GM19455 (cell line): ENCODE measurements around the gene LRRC4C.

Experiments
- ATAC-seq: cut with Tn5 transposase; IDR thresholded peaks from one replicate; pipeline ENCODE4 v1.9.1; 2021; ENCODE audit not compliant: unreplicated experiment

LRRC4C gene

DNA sequence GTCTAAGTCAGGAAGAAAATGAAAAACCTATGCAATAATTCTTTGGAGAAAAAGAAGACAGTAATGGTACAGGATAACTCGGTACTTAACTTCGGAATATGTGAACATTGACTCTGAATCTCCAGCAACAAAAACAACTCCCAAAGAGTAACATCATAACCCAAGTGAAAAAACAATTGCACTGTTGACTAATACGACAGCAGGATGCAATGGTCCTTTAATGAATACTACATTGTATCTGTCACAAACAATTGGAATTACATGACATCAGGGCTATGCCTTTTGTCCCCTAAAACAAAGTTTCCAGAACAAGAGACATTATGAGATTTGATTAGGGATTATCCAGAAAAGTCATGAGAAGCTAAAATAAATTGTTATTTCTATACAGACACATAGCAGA is 1065.9 kb downstream of the LRRC4C start:
- ATAC-seq = no peak

DNA sequence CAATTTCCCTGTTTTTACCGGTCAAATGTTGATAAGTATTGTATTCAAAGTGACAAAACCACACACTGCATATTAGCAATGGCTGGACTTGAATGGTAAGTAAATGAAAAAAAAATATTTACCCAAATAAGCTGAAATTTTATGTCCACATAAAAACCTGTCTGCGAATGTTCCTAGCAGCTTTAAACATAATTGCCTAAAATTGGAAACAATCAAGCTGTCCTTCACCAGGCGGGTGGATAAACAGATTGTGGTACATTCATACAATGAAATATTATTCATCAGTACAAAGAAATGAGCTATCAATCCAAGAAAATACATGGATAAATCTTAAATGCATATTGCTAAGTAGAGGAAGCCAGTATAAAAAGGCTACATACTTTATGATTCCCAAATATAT is 1067.8 kb downstream of the LRRC4C start:
- ATAC-seq = no peak

DNA sequence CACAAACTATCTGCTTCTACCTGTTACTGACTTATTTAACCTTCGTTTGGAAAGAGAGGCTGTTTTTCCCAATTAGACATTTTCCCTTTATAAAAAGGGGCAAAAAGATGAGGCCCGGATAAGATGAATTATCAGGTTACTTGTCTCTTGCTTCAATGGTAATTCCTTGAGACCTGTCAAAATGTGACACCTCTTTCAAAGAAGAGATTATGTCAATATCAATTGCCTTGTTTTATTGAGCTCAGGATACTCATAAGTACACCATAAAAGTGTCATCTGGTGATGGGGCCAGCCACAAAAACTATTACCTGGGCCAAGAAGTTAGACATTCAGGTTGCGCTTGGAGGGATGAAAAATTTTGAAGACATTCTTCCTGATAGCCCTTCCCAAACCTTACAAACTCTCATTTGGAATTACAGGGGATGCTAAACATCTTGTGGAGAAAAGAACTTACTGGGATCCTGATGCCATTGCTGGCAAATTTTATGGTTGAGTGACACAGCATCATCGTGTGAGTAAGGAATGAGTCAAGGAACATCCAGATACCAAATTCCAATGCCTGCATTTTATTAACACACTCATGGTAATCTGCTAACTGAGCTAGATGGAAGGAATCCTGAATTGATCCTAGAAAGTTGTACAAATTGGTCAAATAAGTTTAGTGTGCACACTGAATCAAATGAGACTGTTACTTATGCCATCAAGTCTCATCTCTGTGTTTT is 1071.2 kb downstream of the LRRC4C start:
- ATAC-seq = no peak

DNA sequence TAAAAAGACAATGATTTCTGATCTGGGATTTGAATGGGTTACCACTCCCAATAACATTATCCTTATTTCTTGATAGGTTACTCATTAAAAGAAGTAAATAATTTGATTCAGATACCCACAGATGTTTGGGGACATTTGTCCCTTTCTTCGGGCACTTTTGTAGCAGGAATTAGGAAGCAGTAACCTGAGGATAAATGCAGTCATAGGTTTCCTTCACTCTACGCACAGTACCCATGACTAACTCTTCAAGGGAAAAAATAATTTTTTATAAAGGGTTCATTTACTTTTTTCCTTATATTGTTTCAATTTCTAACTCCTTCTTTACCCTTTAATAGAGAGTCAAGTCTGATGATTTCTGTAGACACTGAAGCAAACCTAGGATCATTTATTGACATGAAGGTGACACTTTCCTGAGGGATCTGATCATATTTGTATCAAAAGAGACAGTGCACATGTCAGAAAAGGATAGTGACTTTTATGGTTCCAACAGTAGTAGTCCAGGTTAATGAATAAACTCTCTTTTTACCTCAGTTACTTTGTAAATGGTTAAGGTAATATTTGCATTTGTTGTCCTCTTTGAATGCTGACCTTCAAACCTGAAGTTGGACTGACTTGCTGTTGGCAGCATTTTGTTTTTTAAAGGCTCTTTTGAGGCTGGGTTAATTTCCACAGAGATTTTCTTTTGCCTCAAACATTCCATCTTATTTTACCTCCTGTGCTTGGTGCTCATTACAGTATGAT is 1072.0 kb downstream of the LRRC4C start:
- ATAC-seq = no peak

DNA sequence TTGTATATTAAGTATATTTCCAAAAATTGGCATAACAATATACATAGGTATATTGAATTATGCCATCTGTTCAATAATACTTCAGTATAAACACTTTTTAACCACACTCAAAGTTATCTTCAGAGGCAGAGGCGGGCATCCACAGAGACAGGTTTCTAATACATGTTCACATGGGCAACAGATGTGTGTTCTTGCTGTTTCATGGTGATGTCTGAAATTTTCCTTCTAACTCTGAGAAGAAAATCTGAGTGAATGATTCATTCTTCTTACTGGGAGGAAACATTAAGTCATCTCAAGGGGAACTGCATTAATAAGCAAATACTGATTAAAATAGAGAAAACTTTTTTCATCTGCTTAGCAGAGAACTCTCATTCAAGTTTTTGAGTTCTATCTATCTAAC is 1074.5 kb downstream of the LRRC4C start:
- ATAC-seq = no peak

DNA sequence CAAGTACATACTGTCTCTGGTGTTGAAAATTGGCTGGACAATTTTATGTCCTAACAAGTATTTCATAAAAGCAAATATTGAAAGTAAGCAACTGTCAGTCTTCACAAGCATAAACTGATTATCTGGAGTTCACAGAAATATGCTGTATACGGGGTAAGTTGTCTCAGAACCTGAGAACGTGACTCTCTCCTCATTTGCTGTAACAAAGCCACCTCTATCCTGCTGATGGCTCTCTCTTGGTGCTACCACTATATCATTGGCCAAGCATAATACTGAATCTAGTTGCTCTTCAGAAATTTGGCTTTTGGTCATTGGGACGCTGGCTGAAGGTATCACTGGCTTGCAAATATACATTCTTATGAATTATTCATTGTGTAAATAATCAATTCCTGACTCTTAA is 1078.0 kb downstream of the LRRC4C start:
- no peak for ATAC-seq

DNA sequence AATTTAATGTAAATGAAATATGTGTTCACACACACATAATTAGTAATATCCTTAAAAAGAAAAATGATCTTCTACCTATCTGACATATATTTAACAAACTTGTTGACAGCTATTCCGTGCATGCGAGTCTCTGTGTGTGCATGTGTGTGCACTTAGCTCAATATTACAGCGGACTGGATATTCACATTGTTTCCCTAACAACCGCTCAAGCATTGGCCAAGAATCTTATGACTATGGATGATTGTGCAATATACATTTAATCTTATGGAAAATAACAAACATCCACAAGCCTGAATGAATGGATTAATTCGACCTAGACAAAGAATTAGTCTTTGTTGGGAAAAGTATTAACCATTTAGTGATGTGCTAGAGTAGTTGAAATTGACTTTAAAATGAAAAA is 1078.6 kb downstream of the LRRC4C start:
- no peak for ATAC-seq

DNA sequence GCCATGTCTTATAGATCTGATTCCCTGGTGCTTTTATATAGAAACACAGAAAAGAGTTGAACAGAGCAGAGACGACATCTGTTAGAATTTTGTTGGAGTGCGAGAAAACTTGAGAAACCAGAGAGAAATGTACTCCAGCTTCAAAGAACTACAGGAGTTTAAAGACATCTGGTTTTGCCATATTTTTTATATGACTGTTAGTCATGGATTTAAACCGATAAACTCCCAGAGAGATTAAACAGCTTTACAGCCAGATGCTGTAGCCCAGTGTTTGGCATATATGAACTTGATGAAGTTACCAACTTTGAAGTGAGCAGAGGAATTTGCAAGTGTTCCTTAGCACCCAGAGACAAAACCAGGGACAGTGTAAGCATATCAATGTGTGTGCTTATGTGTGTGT is 1083.1 kb downstream of the LRRC4C start:
- ATAC-seq = no peak

DNA sequence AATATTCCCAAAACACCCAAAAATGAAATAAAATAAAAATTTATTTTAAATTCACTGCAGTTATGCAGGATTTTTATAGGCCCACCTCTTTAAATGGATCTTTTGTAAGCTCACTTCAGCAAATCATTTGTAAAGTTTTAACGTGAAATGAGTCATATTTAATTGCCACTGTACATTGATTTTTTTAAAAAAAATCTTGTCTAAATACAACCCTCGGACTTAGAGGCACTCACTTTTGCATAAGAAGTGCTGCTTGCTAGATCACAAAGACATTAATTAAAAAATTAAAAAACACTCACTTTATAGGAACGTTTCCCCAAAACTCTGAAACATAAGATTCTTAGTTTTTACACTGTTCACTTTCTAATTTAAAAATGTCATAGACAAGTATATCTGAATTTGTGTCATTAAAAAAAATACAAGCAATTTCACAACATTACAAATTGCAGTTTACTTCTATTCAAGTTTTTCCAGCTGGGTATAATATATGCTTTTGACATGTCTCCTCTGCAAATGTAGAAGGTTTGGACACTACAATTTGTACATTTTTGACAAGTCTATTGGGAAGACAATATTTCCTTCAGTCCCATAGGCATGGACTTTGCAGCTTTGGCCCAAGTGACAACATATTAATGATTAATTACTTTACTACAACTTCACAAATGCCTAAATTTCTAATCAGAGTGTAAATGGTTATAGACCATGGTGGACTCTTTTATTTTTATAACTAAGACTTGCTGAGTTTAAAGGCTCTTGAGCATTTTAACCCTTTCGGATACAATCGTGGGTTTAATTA is 1088.4 kb downstream of the LRRC4C start:
- ATAC-seq = no peak

DNA sequence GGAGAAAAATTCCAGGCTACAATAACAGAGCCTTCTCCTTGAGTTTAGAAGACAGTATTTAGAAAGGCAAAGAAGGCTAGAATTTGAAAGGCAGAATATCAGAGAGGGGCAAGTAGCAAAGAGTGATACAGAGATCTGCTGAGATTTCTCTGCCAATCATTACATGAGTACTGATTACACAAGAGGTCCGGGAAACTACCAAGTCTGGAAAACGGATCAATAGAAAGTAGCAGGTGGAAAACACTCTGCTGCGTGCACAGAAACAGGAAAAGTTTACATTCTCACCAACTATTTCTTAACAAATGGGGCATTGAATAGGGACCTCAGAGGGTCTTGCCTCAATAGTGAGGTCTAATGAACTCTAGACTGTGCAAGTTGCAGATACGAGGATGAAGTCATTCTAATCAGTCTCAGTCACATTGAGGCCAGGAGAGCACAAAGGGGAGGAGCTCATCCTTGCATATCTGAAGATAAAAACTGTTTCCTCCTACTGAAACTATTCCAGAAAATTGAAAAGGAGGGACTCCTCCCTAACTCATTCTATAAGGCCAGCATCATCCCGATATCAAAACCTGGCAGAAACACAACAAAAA is 1099.2 kb downstream of the LRRC4C start:
- no peak for ATAC-seq

DNA sequence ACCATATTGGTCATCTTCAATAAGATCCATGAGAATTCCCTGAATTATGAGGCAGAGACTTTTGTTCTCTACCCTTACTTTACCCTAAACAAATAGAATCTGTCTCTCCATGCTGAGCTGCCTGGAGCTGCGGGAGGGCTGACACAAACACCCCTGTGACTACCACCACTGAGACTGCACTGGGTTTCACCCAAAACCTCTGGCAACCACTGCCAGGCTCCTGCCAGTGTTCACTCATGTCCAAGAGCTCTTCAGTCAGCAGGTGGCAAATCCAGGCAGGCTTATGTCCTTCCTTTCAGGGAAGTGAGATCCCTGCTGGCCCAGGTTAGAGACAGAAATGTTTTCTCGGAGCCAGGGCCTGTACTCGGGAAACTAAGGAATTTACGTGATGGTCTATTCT is 1105.3 kb downstream of the LRRC4C start:
- ATAC-seq = no peak

DNA sequence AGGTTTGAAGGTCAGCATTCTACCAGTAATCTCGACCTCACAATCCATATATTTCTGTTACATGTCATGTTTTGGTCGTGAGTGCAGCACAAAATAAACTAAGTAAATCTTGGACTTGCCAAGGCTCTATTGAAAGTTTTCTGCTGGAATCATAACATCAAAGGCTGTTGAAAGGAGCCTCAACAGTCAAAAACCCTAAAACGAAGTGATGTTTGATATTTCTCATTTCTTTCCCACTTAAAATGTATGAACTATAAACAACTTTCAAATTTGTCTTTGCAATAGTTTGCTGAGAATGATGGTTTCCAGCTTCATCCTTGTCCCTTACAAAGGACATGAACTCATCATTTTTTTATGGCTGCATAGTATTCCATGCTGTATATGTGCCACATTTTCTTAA is 1118.5 kb downstream of the LRRC4C start:
- ATAC-seq = no peak

DNA sequence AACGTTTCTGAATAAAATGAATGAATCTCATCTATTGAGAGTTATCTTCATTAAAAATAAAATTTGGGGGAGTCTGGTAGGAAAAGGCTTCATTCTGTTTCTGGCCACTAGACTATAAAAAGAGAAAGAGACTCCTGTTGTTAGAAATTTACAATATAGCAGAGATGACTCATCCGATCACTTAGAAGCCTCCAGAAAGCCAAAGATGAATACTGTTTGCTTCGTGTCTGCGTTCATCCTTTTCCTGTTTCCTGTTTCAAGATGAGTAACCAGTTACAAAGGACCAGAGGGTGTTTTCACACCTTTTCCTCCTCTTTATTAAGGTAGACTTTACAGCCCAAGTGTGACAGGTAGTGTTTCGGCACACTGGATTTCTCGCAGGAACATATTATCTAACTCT is 1120.7 kb downstream of the LRRC4C start:
- ATAC-seq = no peak

DNA sequence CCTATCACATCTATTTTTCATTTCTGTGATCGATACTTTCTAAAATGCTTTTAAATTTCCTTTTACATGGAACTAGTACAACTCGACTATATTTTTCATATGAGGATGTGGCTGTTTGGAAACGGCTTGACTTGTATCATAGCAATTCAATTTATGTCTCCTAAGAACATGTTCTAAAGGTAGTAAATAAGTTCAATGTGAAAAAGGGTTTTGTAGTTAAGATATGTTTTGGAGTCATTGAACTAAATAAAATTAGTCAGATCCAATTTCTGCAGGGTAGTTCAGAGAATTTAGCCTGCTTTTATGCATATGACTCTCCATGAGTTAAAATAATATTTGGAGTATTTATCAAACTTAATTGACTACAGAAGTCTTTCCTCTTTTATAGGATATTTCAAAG is 1121.4 kb downstream of the LRRC4C start:
- no peak for ATAC-seq

DNA sequence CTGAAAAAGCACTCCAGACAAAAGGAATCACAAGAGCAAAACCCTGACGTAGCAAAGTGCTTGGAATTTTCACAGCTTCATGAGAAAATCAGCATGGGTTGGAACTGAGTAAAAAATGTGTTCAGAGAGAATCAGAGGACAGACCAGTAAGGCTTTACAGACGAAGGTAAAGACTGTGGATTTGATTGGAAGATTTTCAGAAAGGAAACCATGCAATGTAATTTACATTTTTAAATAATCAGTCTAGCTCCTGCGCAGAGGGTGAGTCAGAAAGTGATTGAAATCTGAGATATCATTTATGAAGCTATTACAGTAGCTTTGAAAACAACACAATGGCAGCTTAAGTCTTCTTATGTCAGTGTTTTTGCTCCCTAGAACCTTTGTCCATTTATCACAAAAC is 1122.3 kb downstream of the LRRC4C start:
- no peak for ATAC-seq

DNA sequence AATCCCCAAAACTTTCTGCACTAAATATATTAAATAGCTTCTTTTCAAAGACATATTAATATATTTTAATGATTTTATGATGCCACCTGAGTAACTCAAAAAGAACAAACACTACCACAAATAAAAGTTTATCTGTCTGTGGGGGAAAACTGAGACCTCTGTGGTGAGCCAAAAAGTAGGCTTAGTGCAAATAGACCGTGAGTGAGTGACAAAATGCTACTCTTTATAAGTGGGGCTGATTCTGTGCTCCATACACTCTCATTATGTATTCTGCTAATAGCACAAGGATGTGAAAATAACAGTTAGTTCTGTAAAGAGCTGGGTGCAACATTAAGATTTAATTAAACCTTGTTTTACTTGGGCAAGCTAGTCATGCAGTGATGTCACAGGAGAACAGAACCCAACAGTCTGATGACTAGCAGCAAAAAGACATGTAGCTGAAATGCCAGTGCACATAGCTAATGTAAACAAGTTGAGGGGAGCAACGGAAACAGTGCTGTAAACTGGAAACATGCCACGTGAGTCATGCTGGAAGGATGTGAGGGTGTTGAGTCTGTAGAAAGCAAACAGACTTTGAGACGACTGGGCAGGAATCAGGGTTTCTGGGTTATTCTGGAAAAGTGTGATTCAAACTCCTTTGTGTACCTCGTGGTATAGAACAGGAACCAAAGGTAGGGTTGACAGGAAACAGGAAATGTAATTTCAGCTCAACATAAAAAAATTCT is 1130.4 kb downstream of the LRRC4C start:
- no peak for ATAC-seq

DNA sequence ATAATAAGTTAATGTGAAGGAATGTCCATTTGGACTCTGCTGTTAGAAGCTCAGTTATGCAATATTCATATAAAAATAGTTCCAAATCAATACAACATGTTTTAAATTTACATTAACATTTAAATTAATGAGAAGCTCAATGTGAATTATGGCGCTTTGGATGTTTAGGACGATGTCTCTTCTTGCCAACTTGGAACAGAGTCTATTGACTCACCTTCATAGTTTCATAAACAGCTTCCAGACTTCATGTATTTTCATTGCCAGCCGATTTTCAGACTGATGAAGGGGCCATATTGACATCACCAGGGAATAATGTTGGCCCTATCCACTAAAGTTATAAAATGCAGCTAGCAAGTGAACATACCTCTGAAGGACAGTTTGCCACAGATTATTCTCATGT is 1136.2 kb downstream of the LRRC4C start:
- ATAC-seq = no peak

DNA sequence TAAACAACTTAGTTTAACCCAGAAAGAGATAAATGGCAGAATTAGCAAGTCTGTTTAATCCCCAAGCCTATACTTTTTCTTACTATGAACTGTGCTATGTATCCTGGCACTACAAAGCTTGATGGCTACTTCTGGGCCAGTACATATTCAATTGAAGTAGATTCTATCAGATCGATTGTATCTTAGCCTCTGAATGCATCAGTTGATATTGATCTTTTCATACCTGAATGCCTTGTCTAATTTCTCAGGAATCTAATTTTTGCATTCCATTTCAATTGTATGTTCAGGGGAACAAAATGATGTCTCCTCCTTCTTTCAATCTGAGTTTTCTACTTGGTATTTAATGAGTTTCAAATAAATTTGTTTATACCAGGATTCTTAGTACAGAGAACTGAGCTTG is 1137.9 kb downstream of the LRRC4C start:
- no peak for ATAC-seq

DNA sequence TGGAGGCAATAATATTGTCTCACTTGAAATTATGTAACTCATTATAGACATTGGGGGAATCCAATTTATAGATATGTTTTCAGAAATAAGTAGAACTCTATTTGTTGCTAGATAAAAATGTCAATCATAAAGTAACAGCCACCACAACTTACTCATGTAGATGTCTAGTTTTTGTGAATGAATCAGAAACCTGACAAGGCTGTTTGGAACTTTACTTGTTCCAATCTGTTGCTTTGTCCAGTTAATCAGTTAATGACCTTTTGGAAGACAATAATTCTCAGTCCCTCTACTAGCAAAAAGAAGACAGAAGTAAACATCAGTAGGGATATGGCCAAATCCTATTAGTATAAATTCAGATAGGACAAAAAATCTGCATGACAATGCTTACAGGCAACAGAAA is 1143.3 kb downstream of the LRRC4C start:
- ATAC-seq = no peak

DNA sequence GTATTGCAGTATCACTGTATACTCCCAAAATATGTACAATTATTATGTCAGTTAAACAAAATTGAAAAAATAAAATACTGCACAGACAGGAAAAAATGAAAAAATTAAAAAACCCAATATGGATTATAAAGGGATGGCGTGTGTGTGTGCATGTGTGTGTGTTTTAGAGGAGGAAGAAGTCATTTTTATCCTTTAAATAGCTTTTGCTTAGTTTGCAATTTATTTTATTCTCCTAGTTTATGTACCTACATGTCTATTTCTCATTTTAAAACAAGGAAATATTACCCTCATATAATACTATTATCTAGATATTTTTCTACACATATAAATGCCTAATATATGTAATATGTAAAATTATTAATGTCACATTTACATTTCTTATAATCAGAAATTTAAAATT is 1144.3 kb downstream of the LRRC4C start:
- no peak for ATAC-seq

DNA sequence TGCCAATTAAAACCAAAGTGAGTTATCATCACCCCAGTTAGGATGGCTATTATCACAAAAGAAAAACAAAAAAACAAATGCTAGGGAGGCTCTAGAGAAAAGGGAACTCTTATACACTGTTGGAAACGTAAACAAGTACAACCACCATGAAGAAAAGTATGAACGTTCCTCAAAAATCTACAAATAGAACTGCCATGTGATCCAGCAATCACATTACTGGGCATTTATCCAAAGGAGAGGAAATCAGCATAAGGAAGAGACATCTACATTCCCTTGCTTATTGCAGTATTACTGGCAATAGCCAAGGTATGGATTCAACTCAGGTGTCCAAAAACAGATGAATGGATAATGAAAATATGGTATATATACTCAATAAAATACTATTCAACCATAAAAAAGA is 1145.1 kb downstream of the LRRC4C start:
- no peak for ATAC-seq
